Measurements from ENCODE around the gene ANXA2. TPM values are rescaled to one million over a fixed set of nuclear protein-coding genes. Genes with fewer than 3 reads are reported as not detected.

ANXA2 gene
- 4,790 and 4,970 TPM in 2 replicates for total RNA-seq

GRCh38 chr15:60397772-60398445 is at the start of gene ANXA2:
Gene ANXA2, minus strand, starts transcription at chr15:60397986. Its CDS starts 11,911 bp downstream, at chr15:60386075.

Other genes starting within 250 kb of the ANXA2 start
- 14.0 and 14.2 TPM in 2 replicates for gene ICE2, start 81.2 kb upstream of the ANXA2 start, total RNA-seq